GM10266 (cell line): ENCODE results near the gene RUNX3.

Source experiments
- DNase-seq: peaks from one replicate; pipeline ENCODE4 v3.0.0; 2012; ENCODE audit errors: extremely low spot score
- TF ChIP-seq, protein P1 (sequence below): IDR thresholded peaks from 2 replicates; pipeline ENCODE4 v1.5.1; 2012; ENCODE audit warnings: mild to moderate bottlenecking, low read depth; ENCODE audit not compliant: control insufficient read depth, insufficient read depth; ENCODE audit errors: missing control alignments

Gene RUNX3

DNA sequence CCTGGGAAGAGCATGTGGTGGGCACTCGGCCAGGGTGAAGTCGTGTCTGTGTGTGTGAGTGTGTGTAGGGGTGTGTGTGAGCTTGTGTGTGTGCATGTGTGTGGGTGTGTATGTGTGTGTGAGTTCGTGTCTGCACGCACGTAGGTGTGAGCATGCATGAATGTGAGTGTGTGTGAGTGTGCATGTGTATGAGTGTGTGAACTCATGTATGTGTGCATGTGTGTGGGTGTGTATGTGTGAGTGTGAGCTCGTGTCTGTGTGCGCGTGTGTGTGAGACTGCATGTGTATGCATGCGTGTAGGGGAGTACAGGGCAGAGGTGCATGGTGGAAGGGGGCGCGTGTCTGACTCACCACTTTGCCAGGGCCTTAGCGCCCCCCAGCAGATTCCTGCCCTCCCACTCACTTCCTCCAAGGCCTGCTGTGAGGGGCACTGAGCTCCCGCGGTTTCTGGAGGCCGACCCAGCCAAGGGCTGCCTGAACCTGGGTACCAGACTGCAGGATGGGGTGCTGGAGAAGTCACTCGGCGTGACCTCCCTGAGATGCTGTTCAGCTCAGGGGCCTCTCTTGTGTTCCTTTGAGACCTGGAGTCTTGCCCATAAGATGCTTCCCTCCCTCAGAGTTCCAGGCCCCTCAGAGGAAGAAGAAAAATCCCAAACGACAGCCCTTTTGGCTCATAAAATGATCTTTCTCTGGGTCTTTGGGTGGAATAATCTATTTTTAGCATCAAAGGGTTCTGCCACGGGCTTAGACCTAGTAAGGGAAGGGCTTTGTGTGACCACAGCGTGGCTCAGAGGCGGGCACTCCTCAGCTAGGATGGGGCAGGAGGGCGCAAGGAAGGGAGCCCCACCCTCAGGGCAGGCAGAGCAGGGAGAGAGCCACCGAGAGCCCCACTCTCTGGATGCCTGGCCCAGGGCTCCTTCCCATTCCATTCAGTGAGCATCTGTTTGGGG, 41.1 kb upstream of the RUNX3 start:
- no peak for DNase-seq
- TF ChIP-seq, protein P1, sequence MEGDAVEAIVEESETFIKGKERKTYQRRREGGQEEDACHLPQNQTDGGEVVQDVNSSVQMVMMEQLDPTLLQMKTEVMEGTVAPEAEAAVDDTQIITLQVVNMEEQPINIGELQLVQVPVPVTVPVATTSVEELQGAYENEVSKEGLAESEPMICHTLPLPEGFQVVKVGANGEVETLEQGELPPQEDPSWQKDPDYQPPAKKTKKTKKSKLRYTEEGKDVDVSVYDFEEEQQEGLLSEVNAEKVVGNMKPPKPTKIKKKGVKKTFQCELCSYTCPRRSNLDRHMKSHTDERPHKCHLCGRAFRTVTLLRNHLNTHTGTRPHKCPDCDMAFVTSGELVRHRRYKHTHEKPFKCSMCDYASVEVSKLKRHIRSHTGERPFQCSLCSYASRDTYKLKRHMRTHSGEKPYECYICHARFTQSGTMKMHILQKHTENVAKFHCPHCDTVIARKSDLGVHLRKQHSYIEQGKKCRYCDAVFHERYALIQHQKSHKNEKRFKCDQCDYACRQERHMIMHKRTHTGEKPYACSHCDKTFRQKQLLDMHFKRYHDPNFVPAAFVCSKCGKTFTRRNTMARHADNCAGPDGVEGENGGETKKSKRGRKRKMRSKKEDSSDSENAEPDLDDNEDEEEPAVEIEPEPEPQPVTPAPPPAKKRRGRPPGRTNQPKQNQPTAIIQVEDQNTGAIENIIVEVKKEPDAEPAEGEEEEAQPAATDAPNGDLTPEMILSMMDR: no peak

DNA sequence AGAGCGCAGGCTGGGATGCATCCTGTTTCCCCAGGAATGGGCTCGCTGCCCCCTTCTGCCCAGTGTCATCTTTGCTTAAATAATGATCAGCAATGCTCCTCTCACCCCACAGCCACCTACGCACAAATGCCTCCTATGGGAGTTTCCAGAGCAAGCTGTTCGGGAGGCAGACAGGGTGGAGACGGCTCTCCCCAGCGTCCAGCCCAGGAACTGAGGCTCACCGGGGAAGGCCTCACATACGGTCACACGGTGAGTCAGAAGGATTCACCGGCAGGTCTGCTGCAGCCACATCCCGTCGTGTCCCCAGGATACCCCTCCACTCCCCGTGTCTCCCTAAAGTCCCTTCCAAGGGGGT, 40.3 kb upstream of the RUNX3 start:
- TF ChIP-seq, protein P1: no peak
- DNase-seq: no peak

DNA sequence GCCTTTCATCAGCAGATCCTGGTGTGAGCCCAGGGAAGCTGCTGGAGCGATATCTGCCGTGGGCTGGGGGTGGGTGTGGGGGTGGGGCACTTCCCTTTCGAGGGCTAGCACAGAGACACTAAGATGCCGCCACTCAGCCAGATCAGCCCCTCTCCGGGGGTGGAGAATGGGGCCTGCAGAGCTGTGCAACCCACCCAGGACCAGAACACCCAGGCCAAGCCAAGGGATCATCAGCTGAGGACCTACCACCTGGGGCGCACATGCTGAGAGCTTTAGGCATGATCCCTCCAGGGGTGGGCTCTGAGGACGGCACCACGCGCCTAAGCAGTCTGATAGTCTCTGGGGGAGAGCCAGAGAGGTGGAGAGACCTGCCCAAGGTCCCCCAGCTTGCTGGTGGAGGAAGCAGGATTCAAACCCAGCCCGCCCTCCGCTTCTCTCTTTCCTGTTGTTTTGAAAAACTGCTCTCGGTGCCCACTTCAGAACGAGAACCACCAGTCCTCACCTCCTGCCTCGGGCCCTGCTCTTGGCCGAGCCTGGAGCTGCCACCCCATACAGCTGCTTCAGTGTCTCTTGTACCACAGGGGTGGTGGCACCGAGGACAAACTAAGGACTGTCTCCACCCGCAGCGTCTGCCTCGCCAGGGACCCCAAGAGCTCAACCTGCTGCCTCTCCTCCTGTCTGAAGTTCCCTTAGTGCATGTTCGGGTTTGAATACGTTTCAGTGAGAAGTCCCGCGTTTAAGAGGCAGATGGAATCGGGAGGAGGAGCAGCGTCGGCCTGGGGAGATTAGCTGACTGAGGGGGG, 39.7 kb upstream of the RUNX3 start:
- TF ChIP-seq, protein P1: no peak
- no peak for DNase-seq

DNA sequence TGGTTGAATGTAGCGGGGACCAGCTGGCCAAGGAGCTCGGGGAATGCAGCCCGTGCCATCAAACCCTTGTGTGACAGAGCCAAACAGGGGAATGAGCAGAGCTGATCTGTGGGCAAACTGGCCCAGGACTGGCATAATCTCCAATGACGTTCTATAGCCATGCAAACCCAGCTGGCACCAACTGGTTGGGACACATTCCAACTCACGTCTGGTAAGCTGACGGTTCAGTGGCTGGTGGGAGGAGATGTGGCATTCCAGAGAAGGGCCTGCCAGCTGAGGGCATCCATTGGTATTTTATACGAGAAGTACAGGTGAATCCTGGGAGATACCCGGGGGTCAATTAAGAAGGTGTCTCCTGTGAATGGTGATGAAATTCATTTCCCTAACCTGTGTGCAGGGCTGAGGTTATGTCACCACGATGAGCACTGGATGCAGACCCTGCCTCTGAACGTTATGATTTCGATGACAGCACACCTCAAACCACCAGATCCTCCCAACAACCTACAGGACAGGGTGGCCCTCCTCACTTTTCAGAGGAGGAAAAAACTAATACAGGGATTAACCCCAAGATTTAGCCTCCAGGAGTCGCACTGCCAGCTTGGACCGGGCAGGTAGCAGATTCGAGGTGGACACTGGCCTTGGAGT, 39.0 kb upstream of the RUNX3 start:
- TF ChIP-seq, protein P1: no peak
- no peak for DNase-seq

DNA sequence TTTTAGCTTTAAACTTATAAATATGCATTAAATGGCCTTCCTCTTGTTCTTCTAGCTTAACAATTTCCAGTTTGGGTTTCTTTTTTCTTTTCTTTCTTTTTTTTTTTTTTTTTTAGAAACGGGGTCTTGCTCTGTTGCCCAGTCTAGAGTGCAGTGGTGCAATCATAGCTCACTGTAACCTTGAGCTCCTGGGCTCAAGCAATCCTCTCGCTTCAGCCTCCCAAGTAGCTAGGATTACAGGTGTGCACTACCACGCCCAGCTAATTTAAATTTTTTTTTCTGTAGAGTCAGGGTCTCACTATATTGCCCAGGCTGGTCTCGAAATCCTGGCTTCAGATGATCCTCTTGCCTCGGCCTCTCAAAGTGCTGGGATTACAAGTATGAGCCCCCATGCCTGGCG, 37.9 kb upstream of the RUNX3 start:
- TF ChIP-seq, protein P1: no peak
- no peak for DNase-seq

DNA sequence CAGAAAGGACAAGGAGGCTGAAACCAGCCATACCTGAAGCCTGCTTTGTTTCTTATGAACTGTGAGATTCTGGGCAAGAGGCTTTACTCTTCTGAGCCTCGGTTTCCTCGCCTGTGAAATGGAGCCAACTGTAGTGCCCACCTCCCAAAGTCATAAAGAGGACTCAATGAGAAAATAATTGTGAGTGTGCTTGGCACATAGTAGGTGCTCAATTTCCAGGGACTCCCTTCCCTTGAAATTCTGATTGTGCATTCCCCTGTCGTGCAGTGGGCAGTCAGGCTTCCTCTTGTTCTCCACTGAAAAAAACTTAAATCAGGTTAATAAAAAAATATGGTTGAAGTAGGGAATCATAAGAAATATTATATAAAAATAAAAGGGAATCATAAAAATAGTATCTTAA, 37.5 kb upstream of the RUNX3 start:
- TF ChIP-seq, protein P1: no peak
- DNase-seq: no peak
